GM23338 (cell line): ENCODE data around the gene HLA-DOB. TPM values are rescaled to one million over a fixed set of nuclear protein-coding genes. Genes with fewer than 3 reads are reported as not detected.

Experiments
- ATAC-seq: fragments of 200-7000 bp; cut with Tn5 transposase; 3 replicates; pipeline ENCODE4 v1.9.1; 2020
- DNase-seq: peaks from one replicate; pipeline ENCODE4 v3.0.0-alpha.2; 2015; ENCODE audit warnings: low spot score
- H2AFZ ChIP-seq: fragments of 200-600 bp; sonication (generic); 2 replicates; pipeline ENCODE4 v1.8.0; 2016; ENCODE audit warnings: antibody characterized with exemption, mild to moderate bottlenecking, moderate library complexity
- H3F3A ChIP-seq: fragments of 200-600 bp; sonication (generic); replicated peaks from 2 replicates; pipeline ENCODE4 v1.8.0; 2017; ENCODE audit warnings: antibody characterized with exemption, mixed run types, low read depth
- H3K27ac ChIP-seq: fragments of 200-600 bp; sonication (generic); 2 replicates; pipeline ENCODE4 v1.6.1; 2016; ENCODE audit warnings: low read depth
- H3K27me3 ChIP-seq: fragments of 200-600 bp; sonication (generic); 2 replicates; pipeline ENCODE4 v1.8.0; 2016; ENCODE audit warnings: mild to moderate bottlenecking, mixed run types, moderate library complexity; ENCODE audit not compliant: insufficient read depth
- H3K36me3 ChIP-seq: fragments of 200-600 bp; sonication (generic); 2 replicates; pipeline ENCODE4 v1.8.0; 2016; ENCODE audit warnings: mild to moderate bottlenecking; ENCODE audit not compliant: insufficient read depth
- H3K4me1 ChIP-seq: fragments of 200-600 bp; sonication (generic); 2 replicates; pipeline ENCODE4 v1.8.0; 2016; ENCODE audit warnings: mild to moderate bottlenecking, moderate library complexity; ENCODE audit not compliant: insufficient read depth
- H3K4me2 ChIP-seq: fragments of 200-600 bp; sonication (generic); 2 replicates; pipeline ENCODE4 v1.7.1; 2017; ENCODE audit warnings: mixed run types
- H3K4me3 ChIP-seq: fragments of 200-600 bp; sonication (generic); 2 replicates; pipeline ENCODE4 v1.6.1; 2016; ENCODE audit warnings: mixed run types
- H3K79me2 ChIP-seq: fragments of 200-600 bp; sonication (generic); replicated peaks from 2 replicates; pipeline ENCODE4 v1.8.0; 2017; ENCODE audit warnings: mild to moderate bottlenecking; ENCODE audit not compliant: insufficient read depth
- H3K9me2 ChIP-seq: fragments of 200-600 bp; sonication (generic); 2 replicates; pipeline ENCODE4 v1.8.0; 2017; ENCODE audit not compliant: insufficient read depth
- H4K20me1 ChIP-seq: fragments of 200-600 bp; sonication (generic); replicated peaks from 2 replicates; pipeline ENCODE4 v1.8.0; 2017; ENCODE audit warnings: mild to moderate bottlenecking; ENCODE audit not compliant: insufficient read depth
- H3K27ac Mint-ChIP-seq: 2 replicates; pipeline ENCODE4 v1.8.0; 2020; ENCODE audit warnings: inconsistent platforms, mild to moderate bottlenecking, moderate library complexity, mixed read lengths
- H3K27me3 Mint-ChIP-seq: 3 replicates; pipeline ENCODE4 v1.8.0; 2022; ENCODE audit warnings: low read depth, mild to moderate bottlenecking, moderate library complexity, mixed read lengths, inconsistent platforms; ENCODE audit not compliant: insufficient read depth, poor library complexity
- H3K36me3 Mint-ChIP-seq: 3 replicates; pipeline ENCODE4 v1.8.0; 2021; ENCODE audit warnings: low read depth, mild to moderate bottlenecking, inconsistent platforms, moderate library complexity, mixed read lengths
- H3K4me1 Mint-ChIP-seq: 3 replicates; pipeline ENCODE4 v1.8.0; 2020; ENCODE audit warnings: mild to moderate bottlenecking, inconsistent platforms, mixed read lengths
- H3K4me3 Mint-ChIP-seq: 3 replicates; pipeline ENCODE4 v1.8.0; 2021; ENCODE audit warnings: moderate library complexity, mild to moderate bottlenecking, inconsistent platforms, mixed read lengths
- H3K9me3 Mint-ChIP-seq: 3 replicates; pipeline ENCODE4 v1.8.0; 2020; ENCODE audit warnings: moderate library complexity, mild to moderate bottlenecking, inconsistent platforms, mixed read lengths
- CREB1 ChIP-seq: fragments of 250-450 bp; sonication (Bioruptor Pico); IDR thresholded peaks from 2 replicates; pipeline ENCODE4 v1.5.0; 2020; ENCODE audit warnings: low read depth, mild to moderate bottlenecking, moderate library complexity
- EZH2phosphoT487 ChIP-seq: fragments of 200-600 bp; sonication (generic); IDR thresholded peaks from one replicate; pipeline ENCODE4 v1.8.1; 2018; ENCODE audit warnings: antibody characterized with exemption; ENCODE audit not compliant: unreplicated experiment
- NANOG ChIP-seq: IDR thresholded peaks from 2 replicates; pipeline ENCODE4 v1.6.1; 2016; ENCODE audit warnings: antibody characterized with exemption, borderline replicate concordance
- POLR2AphosphoS5 ChIP-seq: IDR thresholded peaks from 2 replicates; pipeline ENCODE4 v1.6.1; 2016; ENCODE audit warnings: antibody characterized with exemption, low read depth
- ZNF331 ChIP-seq: fragments of 250-450 bp; sonication (Bioruptor Pico); IDR thresholded peaks from 2 replicates; pipeline ENCODE4 v1.5.0; 2020; ENCODE audit warnings: low read depth, mild to moderate bottlenecking, moderate library complexity
- polyA plus RNA-seq: library from polyadenylated mRNA; unstranded; fragments of >200 nt; fragmentation: Nextera tagmentation; extraction: Ambion mirVana; gene quantifications from 2 replicates; pipeline ENCODE4 v1.2.1, GENCODE V29; 2016
- total RNA-seq: library from RNA; depleted of rRNA; stranded (reverse); fragments of >200 nt; shearing (Covaris generic); gene quantifications from 2 replicates; pipeline ENCODE4 v1.2.3, GENCODE V29; 2014
- TF ChIP-seq, protein P1 (sequence below), 2 experiments: fragments of 200-600 bp in 1 of 2; sonication (generic) in 1 of 2; conservative IDR thresholded peaks; 2 replicates each; pipeline versions ENCODE4 v1.5.1 to v1.6.1; 2016 to 2017; ENCODE audit warnings: antibody characterized with exemption in 2 of 2, low read depth in 2 of 2, mild to moderate bottlenecking in 2 of 2, moderate library complexity in 1 of 2
- TF ChIP-seq, protein P2 (sequence below): IDR thresholded peaks from 2 replicates; pipeline ENCODE4 v1.6.1; 2016; ENCODE audit warnings: antibody characterized with exemption
- TF ChIP-seq, protein P3 (sequence below): fragments of 250-450 bp; sonication (Bioruptor Pico); IDR thresholded peaks from 2 replicates; pipeline ENCODE4 v1.5.0; 2020; ENCODE audit warnings: mild to moderate bottlenecking, moderate library complexity

HLA-DOB gene
- total and polyA plus RNA-seq, 2 experiments from 2014 or later: not detected

DNA sequence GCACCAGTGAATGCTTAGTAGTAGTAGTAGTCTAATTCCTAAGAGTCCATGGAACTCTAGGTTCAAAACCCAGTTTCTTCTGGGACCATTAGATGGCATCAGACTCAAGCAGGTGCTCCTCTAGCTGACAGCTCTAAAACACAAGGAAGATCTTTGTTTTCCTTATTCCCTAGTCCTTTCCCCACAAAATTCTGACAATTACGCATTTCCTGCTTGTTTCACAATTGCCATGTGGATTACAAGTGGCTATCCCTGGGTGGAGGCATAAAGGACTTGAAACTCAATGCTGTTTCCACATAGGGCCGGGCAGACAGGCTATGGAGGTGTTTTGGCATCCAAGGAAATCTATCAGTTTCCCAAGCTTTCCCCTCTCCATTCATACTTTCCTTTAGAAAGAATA lies 9.2 kb upstream of the HLA-DOB start:
- peak; percentile 83 for ATAC-seq
- H3K9me2 ChIP-seq: no peaks in the 10 kb centered on the region
- H3K4me1 ChIP-seq: no peaks in the 10 kb centered on the region
- Mint-ChIP-seq H3K4me1 (peaks cover 11% of the 10 kb centered on the region; the same call in 2 of the 3 replicates), H3K27ac (0 out of 2 replicates have a peak overlapping the region, but pooled peaks have one; percentile 27), H3K27me3 (no peaks in the 10 kb centered on the region), H3K36me3 (peaks cover 3% of the 10 kb centered on the region; the same call in 1 of the 3 replicates), H3K9me3 (no peaks in the 10 kb centered on the region), H3K4me3 (no peak overlapping the region)
- 0 out of 2 replicates have a peak, but pooled peaks cover 3% of the 10 kb centered on the region for H3K36me3 ChIP-seq
- no peak overlapping the region for H3K4me3 ChIP-seq
- no peak overlapping the region for H3K4me2 ChIP-seq
- no peaks in the 10 kb centered on the region for H3K79me2 ChIP-seq
- TF ChIP-seq, protein P1, sequence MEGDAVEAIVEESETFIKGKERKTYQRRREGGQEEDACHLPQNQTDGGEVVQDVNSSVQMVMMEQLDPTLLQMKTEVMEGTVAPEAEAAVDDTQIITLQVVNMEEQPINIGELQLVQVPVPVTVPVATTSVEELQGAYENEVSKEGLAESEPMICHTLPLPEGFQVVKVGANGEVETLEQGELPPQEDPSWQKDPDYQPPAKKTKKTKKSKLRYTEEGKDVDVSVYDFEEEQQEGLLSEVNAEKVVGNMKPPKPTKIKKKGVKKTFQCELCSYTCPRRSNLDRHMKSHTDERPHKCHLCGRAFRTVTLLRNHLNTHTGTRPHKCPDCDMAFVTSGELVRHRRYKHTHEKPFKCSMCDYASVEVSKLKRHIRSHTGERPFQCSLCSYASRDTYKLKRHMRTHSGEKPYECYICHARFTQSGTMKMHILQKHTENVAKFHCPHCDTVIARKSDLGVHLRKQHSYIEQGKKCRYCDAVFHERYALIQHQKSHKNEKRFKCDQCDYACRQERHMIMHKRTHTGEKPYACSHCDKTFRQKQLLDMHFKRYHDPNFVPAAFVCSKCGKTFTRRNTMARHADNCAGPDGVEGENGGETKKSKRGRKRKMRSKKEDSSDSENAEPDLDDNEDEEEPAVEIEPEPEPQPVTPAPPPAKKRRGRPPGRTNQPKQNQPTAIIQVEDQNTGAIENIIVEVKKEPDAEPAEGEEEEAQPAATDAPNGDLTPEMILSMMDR (conservative IDR thresholded peaks at IDR 0.05; ENCODE audit: low read depth in 2 of 2): peak; percentile 60 to 75
- TF ChIP-seq NANOG: no peak
- H4K20me1 ChIP-seq: 0 out of 2 replicates have a peak, but pooled peaks cover under 1% of the 10 kb centered on the region
- H3F3A ChIP-seq: no peaks in the 10 kb centered on the region
- no peak overlapping the region for H3K27ac ChIP-seq
- H3K27me3 ChIP-seq: no peaks in the 10 kb centered on the region
- no peak overlapping the region for H2AFZ ChIP-seq
- DNase-seq: peak; percentile 68

DNA sequence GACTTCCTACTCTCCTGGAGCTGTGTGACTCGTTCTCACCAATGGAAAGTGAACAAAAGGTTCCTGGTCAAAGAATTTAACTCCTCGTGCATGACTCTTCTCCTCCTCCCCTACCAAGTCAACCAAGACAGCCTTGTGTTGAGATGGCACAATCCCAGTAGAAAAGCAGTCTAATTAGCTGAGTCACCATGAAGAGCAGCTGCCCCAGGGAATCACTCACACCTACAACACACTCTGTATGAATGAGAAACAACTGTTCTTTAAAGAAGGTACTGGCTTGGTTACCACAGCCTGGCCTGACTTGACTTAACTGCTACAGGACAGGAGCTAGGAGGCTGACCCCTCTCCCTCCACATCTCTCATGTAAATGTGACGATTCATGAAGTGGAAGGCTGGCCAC lies 2.9 kb upstream of the HLA-DOB start:
- no peak for DNase-seq
- no peaks in the 10 kb centered on the region for H3K9me3 Mint-ChIP-seq
- ATAC-seq: no peak

DNA sequence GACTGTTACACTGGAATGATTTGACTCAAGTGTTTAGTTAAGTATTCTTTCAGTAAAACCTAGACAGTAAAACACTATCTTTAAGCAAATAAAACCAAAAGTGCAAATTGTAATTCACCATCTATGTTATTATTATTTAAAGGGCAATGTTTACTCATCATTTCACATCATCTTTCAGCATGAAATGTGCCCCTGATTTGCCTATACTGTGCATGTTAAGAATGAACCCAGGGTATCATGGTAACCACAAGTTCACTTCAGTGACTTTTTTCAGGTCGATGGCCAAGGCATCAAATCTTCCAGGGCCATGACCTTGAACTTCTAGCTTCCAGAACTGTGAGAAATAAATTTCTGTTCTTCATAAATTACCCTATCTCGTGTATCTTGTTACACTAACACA lies 2.1 kb upstream of the HLA-DOB start:
- no peak overlapping the region for H3K27ac ChIP-seq
- Mint-ChIP-seq H3K27me3 (no peaks in the 10 kb centered on the region), H3K36me3 (no peaks in the 10 kb centered on the region)
- TF ChIP-seq ZNF331 (no peak), POLR2AphosphoS5 (no peak), EZH2phosphoT487 (no peak), CREB1 (CRISPR knock-in tag) (no peak)
- TF ChIP-seq, protein P2, sequence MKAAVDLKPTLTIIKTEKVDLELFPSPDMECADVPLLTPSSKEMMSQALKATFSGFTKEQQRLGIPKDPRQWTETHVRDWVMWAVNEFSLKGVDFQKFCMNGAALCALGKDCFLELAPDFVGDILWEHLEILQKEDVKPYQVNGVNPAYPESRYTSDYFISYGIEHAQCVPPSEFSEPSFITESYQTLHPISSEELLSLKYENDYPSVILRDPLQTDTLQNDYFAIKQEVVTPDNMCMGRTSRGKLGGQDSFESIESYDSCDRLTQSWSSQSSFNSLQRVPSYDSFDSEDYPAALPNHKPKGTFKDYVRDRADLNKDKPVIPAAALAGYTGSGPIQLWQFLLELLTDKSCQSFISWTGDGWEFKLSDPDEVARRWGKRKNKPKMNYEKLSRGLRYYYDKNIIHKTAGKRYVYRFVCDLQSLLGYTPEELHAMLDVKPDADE: no peak
- TF ChIP-seq, protein P3, sequence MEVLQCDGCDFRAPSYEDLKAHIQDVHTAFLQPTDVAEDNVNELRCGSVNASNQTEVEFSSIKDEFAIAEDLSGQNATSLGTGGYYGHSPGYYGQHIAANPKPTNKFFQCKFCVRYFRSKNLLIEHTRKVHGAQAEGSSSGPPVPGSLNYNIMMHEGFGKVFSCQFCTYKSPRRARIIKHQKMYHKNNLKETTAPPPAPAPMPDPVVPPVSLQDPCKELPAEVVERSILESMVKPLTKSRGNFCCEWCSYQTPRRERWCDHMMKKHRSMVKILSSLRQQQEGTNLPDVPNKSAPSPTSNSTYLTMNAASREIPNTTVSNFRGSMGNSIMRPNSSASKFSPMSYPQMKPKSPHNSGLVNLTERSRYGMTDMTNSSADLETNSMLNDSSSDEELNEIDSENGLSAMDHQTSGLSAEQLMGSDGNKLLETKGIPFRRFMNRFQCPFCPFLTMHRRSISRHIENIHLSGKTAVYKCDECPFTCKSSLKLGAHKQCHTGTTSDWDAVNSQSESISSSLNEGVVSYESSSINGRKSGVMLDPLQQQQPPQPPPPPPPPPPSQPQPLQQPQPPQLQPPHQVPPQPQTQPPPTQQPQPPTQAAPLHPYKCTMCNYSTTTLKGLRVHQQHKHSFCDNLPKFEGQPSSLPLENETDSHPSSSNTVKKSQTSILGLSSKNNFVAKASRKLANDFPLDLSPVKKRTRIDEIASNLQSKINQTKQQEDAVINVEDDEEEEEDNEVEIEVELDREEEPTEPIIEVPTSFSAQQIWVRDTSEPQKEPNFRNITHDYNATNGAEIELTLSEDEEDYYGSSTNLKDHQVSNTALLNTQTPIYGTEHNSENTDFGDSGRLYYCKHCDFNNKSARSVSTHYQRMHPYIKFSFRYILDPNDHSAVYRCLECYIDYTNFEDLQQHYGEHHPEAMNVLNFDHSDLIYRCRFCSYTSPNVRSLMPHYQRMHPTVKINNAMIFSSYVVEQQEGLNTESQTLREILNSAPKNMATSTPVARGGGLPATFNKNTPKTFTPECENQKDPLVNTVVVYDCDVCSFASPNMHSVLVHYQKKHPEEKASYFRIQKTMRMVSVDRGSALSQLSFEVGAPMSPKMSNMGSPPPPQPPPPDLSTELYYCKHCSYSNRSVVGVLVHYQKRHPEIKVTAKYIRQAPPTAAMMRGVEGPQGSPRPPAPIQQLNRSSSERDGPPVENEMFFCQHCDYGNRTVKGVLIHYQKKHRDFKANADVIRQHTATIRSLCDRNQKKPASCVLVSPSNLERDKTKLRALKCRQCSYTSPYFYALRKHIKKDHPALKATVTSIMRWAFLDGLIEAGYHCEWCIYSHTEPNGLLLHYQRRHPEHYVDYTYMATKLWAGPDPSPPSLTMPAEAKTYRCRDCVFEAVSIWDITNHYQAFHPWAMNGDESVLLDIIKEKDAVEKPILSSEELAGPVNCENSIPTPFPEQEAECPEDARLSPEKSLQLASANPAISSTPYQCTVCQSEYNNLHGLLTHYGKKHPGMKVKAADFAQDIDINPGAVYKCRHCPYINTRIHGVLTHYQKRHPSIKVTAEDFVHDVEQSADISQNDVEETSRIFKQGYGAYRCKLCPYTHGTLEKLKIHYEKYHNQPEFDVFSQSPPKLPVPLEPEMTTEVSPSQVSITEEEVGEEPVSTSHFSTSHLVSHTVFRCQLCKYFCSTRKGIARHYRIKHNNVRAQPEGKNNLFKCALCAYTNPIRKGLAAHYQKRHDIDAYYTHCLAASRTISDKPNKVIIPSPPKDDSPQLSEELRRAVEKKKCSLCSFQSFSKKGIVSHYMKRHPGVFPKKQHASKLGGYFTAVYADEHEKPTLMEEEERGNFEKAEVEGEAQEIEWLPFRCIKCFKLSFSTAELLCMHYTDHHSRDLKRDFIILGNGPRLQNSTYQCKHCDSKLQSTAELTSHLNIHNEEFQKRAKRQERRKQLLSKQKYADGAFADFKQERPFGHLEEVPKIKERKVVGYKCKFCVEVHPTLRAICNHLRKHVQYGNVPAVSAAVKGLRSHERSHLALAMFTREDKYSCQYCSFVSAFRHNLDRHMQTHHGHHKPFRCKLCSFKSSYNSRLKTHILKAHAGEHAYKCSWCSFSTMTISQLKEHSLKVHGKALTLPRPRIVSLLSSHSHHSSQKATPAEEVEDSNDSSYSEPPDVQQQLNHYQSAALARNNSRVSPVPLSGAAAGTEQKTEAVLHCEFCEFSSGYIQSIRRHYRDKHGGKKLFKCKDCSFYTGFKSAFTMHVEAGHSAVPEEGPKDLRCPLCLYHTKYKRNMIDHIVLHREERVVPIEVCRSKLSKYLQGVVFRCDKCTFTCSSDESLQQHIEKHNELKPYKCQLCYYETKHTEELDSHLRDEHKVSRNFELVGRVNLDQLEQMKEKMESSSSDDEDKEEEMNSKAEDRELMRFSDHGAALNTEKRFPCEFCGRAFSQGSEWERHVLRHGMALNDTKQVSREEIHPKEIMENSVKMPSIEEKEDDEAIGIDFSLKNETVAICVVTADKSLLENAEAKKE (CRISPR knock-in tag): no peak

More for the DNA sequence above, 2.9 kb upstream of the HLA-DOB start:
- Mint-ChIP-seq H3K27me3 (no peaks in the 10 kb centered on the region), H3K36me3 (no peaks in the 10 kb centered on the region), H3K27ac (no peak overlapping the region), H3K4me1 (no peaks in the 10 kb centered on the region), H3K4me3 (no peak overlapping the region)
- H2AFZ ChIP-seq: peak overlapping the region; percentile 48; the same call in 1 of the 2 replicates
- H3K4me2 ChIP-seq: no peak overlapping the region
- H3K9me2 ChIP-seq: peaks cover 7% of the 10 kb centered on the region
- no peaks in the 10 kb centered on the region for H3F3A ChIP-seq
- H3K79me2 ChIP-seq: no peaks in the 10 kb centered on the region
- H3K4me1 ChIP-seq: no peaks in the 10 kb centered on the region
- no peaks in the 10 kb centered on the region for H3K36me3 ChIP-seq
- H3K27me3 ChIP-seq: no peaks in the 10 kb centered on the region
- no peak for TF ChIP-seq EZH2phosphoT487
- no peak overlapping the region for H3K4me3 ChIP-seq
- H3K27ac ChIP-seq: no peak overlapping the region
- H4K20me1 ChIP-seq: no peaks in the 10 kb centered on the region

More for the DNA sequence above, 2.1 kb upstream of the HLA-DOB start:
- H3K9me3 Mint-ChIP-seq: no peaks in the 10 kb centered on the region
- H3K9me2 ChIP-seq: peaks cover 7% of the 10 kb centered on the region
- H3K36me3 ChIP-seq: no peaks in the 10 kb centered on the region
- H3K4me3 ChIP-seq: no peak overlapping the region
- H4K20me1 ChIP-seq: no peaks in the 10 kb centered on the region
- no peaks in the 10 kb centered on the region for H3K27me3 ChIP-seq
- no peak overlapping the region for H3K4me3 Mint-ChIP-seq
- H3F3A ChIP-seq: no peaks in the 10 kb centered on the region
- no peak overlapping the region for H2AFZ ChIP-seq
- no peak overlapping the region for H3K27ac Mint-ChIP-seq
- ATAC-seq: no peak
- no peak for DNase-seq
- no peaks in the 10 kb centered on the region for H3K79me2 ChIP-seq
- no peaks in the 10 kb centered on the region for H3K4me1 ChIP-seq
- H3K4me1 Mint-ChIP-seq: no peaks in the 10 kb centered on the region
- H3K4me2 ChIP-seq: no peak overlapping the region
